Body of pancreas (tissue), 4 donors: ENCODE results near the gene KHK. TPM values are rescaled to one million over a fixed set of nuclear protein-coding genes. Genes with fewer than 3 reads are reported as not detected.

Source experiments
- ATAC-seq: fragments of 150-250 bp; one replicate; pipeline ENCODE4 v1.9.1; 2016
- DNase-seq, 4 donors: peaks; one replicate each; pipeline ENCODE4 v3.0.0-alpha.2; 2019
- H3K27ac ChIP-seq, 4 donors: fragments of 200-600 bp; sonication (generic); 1 replicate in 3 of 4; 2 replicates in 1 of 4; pipeline versions ENCODE4 v1.5.1 to v1.6.1; 2016 to 2019; ENCODE audit warnings: mild to moderate bottlenecking in 1 of 4, mixed read lengths in 1 of 4, moderate library complexity in 1 of 4
- H3K27me3 ChIP-seq, 2 donors: fragments of 200-600 bp; sonication (generic); one replicate each; pipeline ENCODE4 v1.6.0; 2016; ENCODE audit warnings: mild to moderate bottlenecking in 1 of 2
- H3K36me3 ChIP-seq, 2 donors: fragments of 200-600 bp; sonication (generic); replicated peaks in 1 of 2; 2 replicates each; pipeline ENCODE4 v1.5.1; 2016; ENCODE audit warnings: low read depth in 2 of 2; ENCODE audit not compliant: insufficient read depth in 1 of 2
- H3K4me1 ChIP-seq: fragments of 200-600 bp; sonication (generic); one replicate; pipeline ENCODE4 v1.6.0; 2016
- H3K4me3 ChIP-seq, 2 donors: fragments of 200-600 bp; sonication (generic); 1 replicate in 1 of 2; 2 replicates in 1 of 2; pipeline ENCODE4 v1.5.1; 2016 to 2019
- H3K9me3 ChIP-seq, 3 donors: fragments of 200-600 bp; sonication (generic); 1 replicate in 2 of 3; 2 replicates in 1 of 3; pipeline ENCODE4 v1.5.1; 2016
- POLR2A ChIP-seq, 3 donors: fragments of 450-650 bp; IDR thresholded peaks; one replicate each; pipeline ENCODE4 v1.6.1; 2016; ENCODE audit warnings: antibody characterized with exemption in 3 of 3, mild to moderate bottlenecking in 2 of 3
- WGBS, 2 donors: methylation state at CpG; one replicate each; pipeline ENCODE4 v1.1.5; 2017; 5-methylcytosine and 5-hydroxymethylcytosine counted together
- intact Hi-C: fragments of 100-400 bp; cut with DNase I; formaldehyde crosslinking; loops from one replicate; pipeline ENCODE4 v1.15.1; 2023
- total RNA-seq, 2 donors: library from RNA; depleted of rRNA; stranded (reverse); fragments of >200 nt; gene quantifications; one replicate each; pipeline ENCODE4 v1.1.0, GENCODE V29; 2016
- TF ChIP-seq, protein P1 (sequence below), 7 experiments: fragments of 450-650 bp in 4 of 7; fragments of 200-600 bp in 3 of 7; sonication (generic) in 3 of 7; IDR thresholded peaks; one replicate each; pipeline ENCODE4 v1.5.1; 2016 to 2019; ENCODE audit warnings: antibody characterized with exemption in 7 of 7

The KHK gene
- total RNA-seq, 2 donors from 2014 or later, result 4.2 to 7.3 TPM

DNA sequence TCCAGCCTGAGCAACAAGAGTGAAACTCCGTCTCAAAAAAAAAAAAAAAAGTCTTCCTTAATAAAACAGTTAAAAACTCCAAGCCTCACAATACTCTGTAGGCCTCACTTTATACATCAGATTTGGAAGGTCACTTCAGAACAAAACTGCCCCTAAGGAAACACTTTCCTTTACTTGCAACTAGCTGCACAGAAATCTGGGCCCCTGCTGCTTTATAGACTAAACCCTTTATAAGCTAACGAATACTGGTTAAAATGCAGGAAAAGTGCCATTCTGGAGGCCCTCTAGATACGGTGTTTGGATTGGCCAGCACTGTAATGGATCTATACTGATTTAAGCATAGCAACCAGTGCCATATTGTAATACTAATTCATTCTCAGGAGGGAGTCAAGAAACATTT lies 38.5 kb downstream of the KHK start:
- Histone ChIP-seq H3K4me3 (no peak overlapping the region), H3K27ac (no peak overlapping the region), H3K27me3 (no peaks in the 10 kb centered on the region), H3K36me3 (no peaks in the 10 kb centered on the region), H3K4me1 (peaks cover 15% of the 10 kb centered on the region), H3K9me3 (no peaks in the 10 kb centered on the region)
- no peak for TF ChIP-seq POLR2A (IDR thresholded peaks at IDR 0.05)
- TF ChIP-seq, protein P1, sequence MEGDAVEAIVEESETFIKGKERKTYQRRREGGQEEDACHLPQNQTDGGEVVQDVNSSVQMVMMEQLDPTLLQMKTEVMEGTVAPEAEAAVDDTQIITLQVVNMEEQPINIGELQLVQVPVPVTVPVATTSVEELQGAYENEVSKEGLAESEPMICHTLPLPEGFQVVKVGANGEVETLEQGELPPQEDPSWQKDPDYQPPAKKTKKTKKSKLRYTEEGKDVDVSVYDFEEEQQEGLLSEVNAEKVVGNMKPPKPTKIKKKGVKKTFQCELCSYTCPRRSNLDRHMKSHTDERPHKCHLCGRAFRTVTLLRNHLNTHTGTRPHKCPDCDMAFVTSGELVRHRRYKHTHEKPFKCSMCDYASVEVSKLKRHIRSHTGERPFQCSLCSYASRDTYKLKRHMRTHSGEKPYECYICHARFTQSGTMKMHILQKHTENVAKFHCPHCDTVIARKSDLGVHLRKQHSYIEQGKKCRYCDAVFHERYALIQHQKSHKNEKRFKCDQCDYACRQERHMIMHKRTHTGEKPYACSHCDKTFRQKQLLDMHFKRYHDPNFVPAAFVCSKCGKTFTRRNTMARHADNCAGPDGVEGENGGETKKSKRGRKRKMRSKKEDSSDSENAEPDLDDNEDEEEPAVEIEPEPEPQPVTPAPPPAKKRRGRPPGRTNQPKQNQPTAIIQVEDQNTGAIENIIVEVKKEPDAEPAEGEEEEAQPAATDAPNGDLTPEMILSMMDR (IDR thresholded peaks at IDR 0.05), result no peak
- WGBS, 2 donors, result 86 to 87% methylated on average over 3 of the region's 3 CpGs
- no peak for DNase-seq
- intact Hi-C loops, result no loop called here
- ATAC-seq, result no peak

DNA sequence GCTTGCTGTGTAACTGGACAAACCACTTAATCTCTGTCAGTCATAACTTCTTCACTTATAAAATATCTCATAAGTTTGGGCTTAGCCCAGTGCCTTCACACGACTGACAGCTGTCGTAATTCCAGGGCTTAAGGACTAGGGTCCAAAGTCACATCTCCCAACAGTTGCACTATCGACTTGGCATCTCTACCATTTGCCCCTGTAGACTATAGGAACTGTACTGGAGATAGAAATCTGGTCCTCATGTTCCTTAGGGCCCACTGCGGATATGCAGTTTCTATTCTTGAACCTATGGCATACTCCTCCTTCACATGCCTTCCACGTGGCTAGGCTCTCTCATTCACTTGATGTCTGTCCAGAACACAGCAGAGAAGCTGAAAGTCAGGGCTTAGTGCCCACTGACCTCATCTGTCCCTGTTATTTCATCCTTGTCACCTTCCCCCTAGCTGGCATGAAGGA lies 39.7 kb downstream of the KHK start:
- no peaks in the 10 kb centered on the region for H3K27me3 ChIP-seq
- no peak overlapping the region for H3K27ac ChIP-seq
- DNase-seq, result no peak
- TF ChIP-seq, protein P1 (IDR thresholded peaks at IDR 0.05), result no peak
- peaks cover 0 to 8% of the 10 kb centered on the region in 2 donors for H3K36me3 ChIP-seq
- no peaks in the 10 kb centered on the region for H3K9me3 ChIP-seq
- ATAC-seq, result no peak
- WGBS, 2 donors, result 34 to 40% methylated on average over 5 of the region's 5 CpGs
- intact Hi-C loops, result no loop called here
- H3K4me3 ChIP-seq, result no peak overlapping the region
- peaks cover 15% of the 10 kb centered on the region for H3K4me1 ChIP-seq

DNA sequence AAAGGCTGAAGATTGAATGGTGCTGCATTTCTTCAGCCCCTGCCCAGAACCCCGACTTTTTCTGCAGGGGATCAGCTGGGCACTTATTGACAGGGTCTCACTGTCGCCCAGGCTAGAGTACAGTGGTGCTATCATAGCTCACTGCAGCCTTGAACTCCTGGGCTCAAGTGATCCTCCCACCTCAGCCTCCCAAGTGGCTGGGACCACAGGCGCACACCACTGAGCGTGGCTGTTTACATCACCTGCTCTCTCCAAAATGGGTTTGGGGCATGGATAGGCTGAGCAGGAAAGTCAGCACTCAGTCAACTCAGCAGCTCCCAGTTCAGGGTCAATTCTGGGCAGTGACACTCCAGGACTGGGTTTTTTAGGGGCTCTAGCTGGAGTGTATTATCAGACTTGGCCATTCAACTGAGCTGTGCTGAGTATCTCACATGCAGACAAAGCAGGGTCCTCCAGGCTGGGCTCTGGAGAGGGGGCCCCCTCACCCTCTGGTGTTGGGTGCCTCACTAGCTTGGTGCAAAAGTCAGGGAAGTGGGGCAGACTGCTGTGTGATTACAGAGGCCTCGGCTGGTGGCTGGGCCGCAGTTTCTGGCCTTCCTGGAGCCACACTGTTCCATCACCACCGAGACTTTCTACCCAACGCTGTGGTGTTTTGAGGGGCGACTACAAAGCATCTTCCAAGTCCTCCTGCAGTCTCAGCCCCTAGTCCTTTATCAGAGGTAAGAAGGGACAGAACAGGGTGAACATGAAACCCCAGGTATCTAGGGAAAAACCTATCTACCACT lies 41.5 kb downstream of the KHK start:
- 85 to 86% methylated on average over 6 to 8 of the region's 9 CpGs for WGBS, 2 donors
- no peak for TF ChIP-seq POLR2A (IDR thresholded peaks at IDR 0.05)
- TF ChIP-seq, protein P1 (IDR thresholded peaks at IDR 0.05), result no peak
- no peak overlapping the region for H3K4me3 ChIP-seq
- H3K4me1 ChIP-seq, result peaks cover 23% of the 10 kb centered on the region
- H3K27me3 ChIP-seq, result no peaks in the 10 kb centered on the region
- no peaks in the 10 kb centered on the region for H3K9me3 ChIP-seq
- no peak for DNase-seq
- no peak overlapping the region for H3K27ac ChIP-seq
- H3K36me3 ChIP-seq, result peaks cover 5 to 16% of the 10 kb centered on the region in 2 donors
- ATAC-seq, result no peak
- intact Hi-C loops, result no loop called here

DNA sequence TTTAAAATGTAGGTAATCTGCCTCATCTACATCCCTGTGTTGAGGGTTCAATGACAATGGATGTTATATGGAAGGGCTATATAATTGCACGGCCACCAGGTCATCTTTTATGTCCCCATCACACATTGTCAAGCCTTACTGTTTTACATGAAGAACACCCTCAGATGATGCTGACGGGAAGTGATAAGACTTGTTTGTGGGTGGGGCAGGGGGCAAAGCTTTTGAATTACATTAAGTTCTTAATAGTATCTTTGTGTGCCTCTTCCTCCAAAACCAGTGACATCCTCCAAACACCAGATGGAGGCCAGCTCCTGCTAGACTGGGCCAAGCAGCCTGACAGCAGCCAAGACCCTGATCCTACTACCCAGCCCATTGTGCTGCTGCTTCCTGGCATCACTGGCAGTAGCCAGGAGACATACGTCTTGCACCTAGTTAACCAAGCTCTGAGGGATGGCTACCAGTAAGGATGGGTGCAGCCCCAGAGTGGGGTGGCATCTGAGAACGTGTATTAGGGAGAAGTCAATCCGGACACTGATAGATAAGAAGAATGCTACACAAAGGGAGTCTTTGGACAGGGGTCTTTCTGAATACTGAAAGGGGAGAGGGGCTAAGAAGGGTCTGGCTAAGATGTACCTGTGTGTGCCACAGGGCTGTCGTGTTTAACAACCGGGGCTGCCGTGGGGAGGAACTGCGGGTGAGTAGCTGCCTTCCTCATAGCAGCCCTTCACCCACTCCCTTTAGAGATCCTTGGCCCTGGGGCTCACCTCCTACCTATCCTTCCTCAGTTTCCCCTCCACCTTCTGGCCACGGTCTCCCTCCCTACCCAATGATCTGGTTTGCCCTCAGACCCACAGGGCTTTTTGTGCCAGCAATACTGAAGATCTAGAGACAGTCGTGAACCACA lies 42.3 kb downstream of the KHK start:
- intact Hi-C loops, result no loop called here
- Histone ChIP-seq H3K27me3 (no peaks in the 10 kb centered on the region), H3K4me3 (no peak overlapping the region), H3K4me1 (peaks cover 23% of the 10 kb centered on the region), H3K36me3 (peaks cover 5 to 16% of the 10 kb centered on the region in 2 donors), H3K9me3 (no peaks in the 10 kb centered on the region), H3K27ac (no peak overlapping the region)
- WGBS, 2 donors, result 70 to 75% methylated on average over 10 to 11 of the region's 11 CpGs
- ATAC-seq (no peak), DNase-seq (no peak)
- TF ChIP-seq, protein P1 (IDR thresholded peaks at IDR 0.05), result no peak
- no peak for TF ChIP-seq POLR2A (IDR thresholded peaks at IDR 0.05)
